KMS-11 (cell line): Measurements from ENCODE around the gene NAV3.

Experiments used
- H2AFZ ChIP-seq: fragments of 200-600 bp; sonication (generic); 2 replicates; pipeline ENCODE4 v1.6.1; 2016; ENCODE audit warnings: antibody characterized with exemption, mixed run types, low read depth
- H3K27ac ChIP-seq: fragments of 200-600 bp; sonication (generic); 2 replicates; pipeline ENCODE4 v1.6.1; 2016; ENCODE audit warnings: mild to moderate bottlenecking, mixed run types
- H3K27me3 ChIP-seq: fragments of 200-600 bp; sonication (generic); 2 replicates; pipeline ENCODE4 v1.6.1; 2017; ENCODE audit warnings: mild to moderate bottlenecking, low read depth, mixed run types, moderate library complexity; ENCODE audit not compliant: insufficient read depth
- H3K36me3 ChIP-seq: fragments of 200-600 bp; sonication (generic); 2 replicates; pipeline ENCODE4 v1.6.1; 2017; ENCODE audit warnings: mild to moderate bottlenecking, mixed run types; ENCODE audit not compliant: insufficient read depth
- H3K4me1 ChIP-seq: fragments of 200-600 bp; sonication (generic); 2 replicates; pipeline ENCODE4 v1.6.1; 2016; ENCODE audit warnings: mild to moderate bottlenecking, low read depth, mixed run types; ENCODE audit not compliant: poor library complexity, severe bottlenecking
- H3K4me2 ChIP-seq: fragments of 200-600 bp; sonication (generic); 2 replicates; pipeline ENCODE4 v1.7.0; 2016; ENCODE audit warnings: mild to moderate bottlenecking, mixed run types
- H3K4me3 ChIP-seq: fragments of 200-600 bp; sonication (generic); IDR thresholded peaks from 2 replicates; pipeline ENCODE4 v1.6.1; 2017; ENCODE audit warnings: low read depth, low read length, mixed read lengths; ENCODE audit not compliant: insufficient read depth
- H3K79me2 ChIP-seq: fragments of 200-600 bp; sonication (generic); 2 replicates; pipeline ENCODE4 v1.6.1; 2016; ENCODE audit warnings: low read depth, mixed run types; ENCODE audit not compliant: insufficient read depth
- H3K9ac ChIP-seq: fragments of 200-600 bp; sonication (generic); 2 replicates; pipeline ENCODE4 v1.6.1; 2016; ENCODE audit warnings: mild to moderate bottlenecking, mixed run types
- H4K20me1 ChIP-seq: fragments of 200-600 bp; sonication (generic); 2 replicates; pipeline ENCODE4 v1.6.1; 2016; ENCODE audit warnings: mild to moderate bottlenecking, mixed run types; ENCODE audit not compliant: insufficient read depth
- TF ChIP-seq, protein P1 (sequence below): fragments of 200-600 bp; sonication (generic); conservative IDR thresholded peaks from 2 replicates; pipeline ENCODE4 v1.6.1; 2017; ENCODE audit warnings: low read depth, mild to moderate bottlenecking, antibody characterized with exemption, low read length, moderate library complexity, mixed read lengths

The NAV3 gene

GRCh38 chr12:77817276-77817675 lies 13.4 kb upstream of the NAV3 start:
- Histone ChIP-seq H2AFZ (no peak overlapping the region), H3K9ac (no peak overlapping the region), H3K36me3 (no peaks in the 10 kb centered on the region), H4K20me1 (no peaks in the 10 kb centered on the region), H3K4me2 (no peak overlapping the region), H3K27ac (no peak overlapping the region), H3K27me3 (no peaks in the 10 kb centered on the region), H3K4me1 (no peaks in the 10 kb centered on the region), H3K4me3 (no peak overlapping the region), H3K79me2 (no peaks in the 10 kb centered on the region)
- TF ChIP-seq, protein P1, sequence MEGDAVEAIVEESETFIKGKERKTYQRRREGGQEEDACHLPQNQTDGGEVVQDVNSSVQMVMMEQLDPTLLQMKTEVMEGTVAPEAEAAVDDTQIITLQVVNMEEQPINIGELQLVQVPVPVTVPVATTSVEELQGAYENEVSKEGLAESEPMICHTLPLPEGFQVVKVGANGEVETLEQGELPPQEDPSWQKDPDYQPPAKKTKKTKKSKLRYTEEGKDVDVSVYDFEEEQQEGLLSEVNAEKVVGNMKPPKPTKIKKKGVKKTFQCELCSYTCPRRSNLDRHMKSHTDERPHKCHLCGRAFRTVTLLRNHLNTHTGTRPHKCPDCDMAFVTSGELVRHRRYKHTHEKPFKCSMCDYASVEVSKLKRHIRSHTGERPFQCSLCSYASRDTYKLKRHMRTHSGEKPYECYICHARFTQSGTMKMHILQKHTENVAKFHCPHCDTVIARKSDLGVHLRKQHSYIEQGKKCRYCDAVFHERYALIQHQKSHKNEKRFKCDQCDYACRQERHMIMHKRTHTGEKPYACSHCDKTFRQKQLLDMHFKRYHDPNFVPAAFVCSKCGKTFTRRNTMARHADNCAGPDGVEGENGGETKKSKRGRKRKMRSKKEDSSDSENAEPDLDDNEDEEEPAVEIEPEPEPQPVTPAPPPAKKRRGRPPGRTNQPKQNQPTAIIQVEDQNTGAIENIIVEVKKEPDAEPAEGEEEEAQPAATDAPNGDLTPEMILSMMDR = no peak

DNA sequence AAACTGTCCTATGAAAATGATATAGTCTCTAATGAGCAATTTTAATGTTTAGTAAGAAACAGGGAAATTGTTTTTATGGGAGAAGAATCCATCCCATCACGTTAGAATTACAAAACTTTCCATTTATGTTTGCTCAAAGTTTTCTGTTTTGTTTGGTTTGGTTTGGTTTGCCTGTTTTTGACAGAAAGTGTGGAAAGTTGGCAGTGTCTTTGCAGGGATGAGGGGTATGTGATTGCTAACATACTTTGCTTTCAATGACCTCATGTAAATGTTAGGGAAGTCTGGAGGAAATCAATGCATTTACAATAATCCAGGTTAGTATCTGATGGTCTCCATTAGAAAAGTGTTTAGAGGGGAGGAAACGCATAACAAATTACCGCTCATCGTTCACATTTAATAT lies 12.3 kb upstream of the NAV3 start:
- no peaks in the 10 kb centered on the region for H4K20me1 ChIP-seq
- no peaks in the 10 kb centered on the region for H3K36me3 ChIP-seq
- no peaks in the 10 kb centered on the region for H3K79me2 ChIP-seq
- no peaks in the 10 kb centered on the region for H3K27me3 ChIP-seq
- no peak overlapping the region for H3K9ac ChIP-seq
- TF ChIP-seq, protein P1 = no peak
- no peak overlapping the region for H2AFZ ChIP-seq
- no peak overlapping the region for H3K27ac ChIP-seq
- no peak overlapping the region for H3K4me2 ChIP-seq
- H3K4me1 ChIP-seq = no peaks in the 10 kb centered on the region
- no peak overlapping the region for H3K4me3 ChIP-seq

DNA sequence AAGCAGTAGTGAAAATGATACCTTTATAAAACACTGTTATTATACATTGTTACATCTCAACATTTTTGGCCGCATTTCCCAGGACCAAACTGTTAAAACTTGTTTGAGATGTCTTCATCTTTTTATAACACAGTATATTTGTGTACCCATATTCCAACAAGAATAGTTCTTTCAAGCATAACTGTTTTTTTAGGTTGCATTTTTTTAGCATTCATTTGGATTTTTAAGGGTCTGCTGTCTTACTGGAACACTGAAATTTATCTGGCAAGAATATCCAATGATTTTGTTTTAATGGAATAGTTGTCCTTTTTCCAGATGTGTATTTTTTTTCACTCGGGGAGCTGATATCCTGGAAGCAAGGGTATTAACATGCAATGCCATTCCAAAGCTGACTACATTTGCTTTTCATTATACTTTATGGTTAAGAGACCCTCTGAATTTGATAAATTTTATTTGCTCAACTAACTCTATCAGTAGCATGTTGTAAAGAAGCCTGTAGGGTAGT lies 8.9 kb upstream of the NAV3 start:
- Histone ChIP-seq H3K4me2 (no peak overlapping the region), H3K36me3 (no peaks in the 10 kb centered on the region), H3K79me2 (no peaks in the 10 kb centered on the region), H3K27ac (no peak overlapping the region), H2AFZ (no peak overlapping the region), H3K27me3 (no peaks in the 10 kb centered on the region), H3K9ac (no peak overlapping the region), H3K4me3 (no peak overlapping the region), H4K20me1 (no peaks in the 10 kb centered on the region), H3K4me1 (no peaks in the 10 kb centered on the region)
- TF ChIP-seq, protein P1 = no peak

DNA sequence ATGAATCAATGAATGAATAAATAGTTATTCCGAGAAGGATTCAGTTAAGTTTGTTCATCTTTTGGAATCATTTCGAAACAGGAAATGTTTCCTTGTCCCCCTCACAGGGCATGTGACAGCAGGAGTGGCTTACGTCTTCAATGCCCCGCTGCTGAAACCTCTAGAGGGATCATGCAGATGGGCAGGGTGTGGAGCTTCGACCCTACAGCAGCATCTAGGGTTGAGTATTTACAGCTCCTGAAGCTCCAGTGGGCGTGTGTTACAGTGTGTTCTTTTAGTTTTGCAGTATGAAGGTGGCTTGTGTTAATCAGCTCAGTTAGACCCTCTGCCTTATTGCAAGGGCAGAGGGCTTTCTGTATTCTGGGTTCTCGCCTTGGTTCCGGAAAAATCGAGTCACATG lies 2.6 kb downstream of the NAV3 start:
- H3K79me2 ChIP-seq = no peaks in the 10 kb centered on the region
- peaks cover 4% of the 10 kb centered on the region for H3K4me1 ChIP-seq
- no peak overlapping the region for H2AFZ ChIP-seq
- no peak overlapping the region for H3K4me2 ChIP-seq
- no peak overlapping the region for H3K4me3 ChIP-seq
- H3K36me3 ChIP-seq = no peaks in the 10 kb centered on the region
- TF ChIP-seq, protein P1 = no peak
- H4K20me1 ChIP-seq = no peaks in the 10 kb centered on the region
- H3K27me3 ChIP-seq = no peaks in the 10 kb centered on the region
- H3K9ac ChIP-seq = no peak overlapping the region
- H3K27ac ChIP-seq = no peak overlapping the region
